ENCODE measurements around the gene PMAIP1.
"Not testable (repeated sequence)": the region's sequence is repeated elsewhere in the genome, so short reads cannot be mapped to it uniquely, and the experiment has no call there.

PMAIP1 gene

GRCh38 chr18:59899298-59900221, at the start of gene PMAIP1:
Gene PMAIP1, plus strand, starts transcription at chr18:59899996. Its CDS starts 182 bp downstream, at chr18:59900178.
- H3K27me3 ChIP-seq (ENCODE audit: control insufficient read depth, insufficient read depth, low read length), result no peaks in the 10 kb centered on the region

GRCh38 chr18:59851784-59852399, 47.9 kb upstream of the PMAIP1 start:
- H3K4me3 ChIP-seq (ENCODE audit: low read length), result no peak overlapping the region
- H3K9ac ChIP-seq (ENCODE audit: low read length), result no peak overlapping the region
- H3K27me3 ChIP-seq (ENCODE audit: control insufficient read depth, insufficient read depth, low read length), result no peaks in the 10 kb centered on the region
- H3K4me1 ChIP-seq (ENCODE audit: control insufficient read depth, insufficient read depth, low read length), result peaks cover 10% of the 10 kb centered on the region
- H3K9me3 ChIP-seq (ENCODE audit: control insufficient read depth, low read length), result no peaks in the 10 kb centered on the region
- H3K36me3 ChIP-seq (ENCODE audit: control insufficient read depth, insufficient read depth, low read length), result no peaks in the 10 kb centered on the region

More at GRCh38 chr18:59899298-59900221, at the start of gene PMAIP1:
- H3K36me3 ChIP-seq (ENCODE audit: control insufficient read depth, insufficient read depth, low read length), result no peaks in the 10 kb centered on the region
- H3K9ac ChIP-seq (ENCODE audit: low read length), result peak within 1 kb of the TSS; percentile 87
- H3K4me3 ChIP-seq (ENCODE audit: low read length), result peak within 1 kb of the TSS; percentile 38
- H3K9me3 ChIP-seq (ENCODE audit: control insufficient read depth, low read length), result no peaks in the 10 kb centered on the region
- peaks cover 5% of the 10 kb centered on the region for H3K4me1 ChIP-seq (ENCODE audit: control insufficient read depth, insufficient read depth, low read length)

DNA sequence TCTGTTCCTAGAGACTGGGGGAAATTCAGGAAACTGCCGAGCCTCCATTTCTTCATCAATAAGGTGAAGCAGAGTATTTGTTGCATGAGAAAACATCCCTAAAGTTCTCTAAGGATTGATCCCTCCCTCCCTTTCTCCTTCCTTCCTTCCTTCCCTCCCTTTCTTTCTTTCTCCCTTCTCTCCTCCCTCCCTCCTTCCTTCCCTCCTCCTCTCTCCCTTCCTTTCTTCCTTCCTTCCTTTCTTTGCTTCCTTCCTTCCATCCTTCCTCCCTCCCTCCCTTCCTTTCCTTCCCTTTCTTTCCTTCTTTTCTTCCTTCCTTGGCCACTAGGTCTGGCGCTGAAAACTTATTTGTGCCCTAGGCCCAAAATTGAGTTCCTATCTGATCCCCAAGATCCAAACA, 47.2 kb upstream of the PMAIP1 start:
- H3K9ac ChIP-seq (ENCODE audit: low read length), result no peak overlapping the region
- H3K4me1 ChIP-seq (ENCODE audit: control insufficient read depth, insufficient read depth, low read length), result peaks cover 4% of the 10 kb centered on the region
- no peaks in the 10 kb centered on the region for H3K9me3 ChIP-seq (ENCODE audit: control insufficient read depth, low read length)
- H3K27me3 ChIP-seq (ENCODE audit: control insufficient read depth, insufficient read depth, low read length), result no peaks in the 10 kb centered on the region
- H3K36me3 ChIP-seq (ENCODE audit: control insufficient read depth, insufficient read depth, low read length), result no peaks in the 10 kb centered on the region
- H3K4me3 ChIP-seq (ENCODE audit: low read length), result no peak overlapping the region

DNA sequence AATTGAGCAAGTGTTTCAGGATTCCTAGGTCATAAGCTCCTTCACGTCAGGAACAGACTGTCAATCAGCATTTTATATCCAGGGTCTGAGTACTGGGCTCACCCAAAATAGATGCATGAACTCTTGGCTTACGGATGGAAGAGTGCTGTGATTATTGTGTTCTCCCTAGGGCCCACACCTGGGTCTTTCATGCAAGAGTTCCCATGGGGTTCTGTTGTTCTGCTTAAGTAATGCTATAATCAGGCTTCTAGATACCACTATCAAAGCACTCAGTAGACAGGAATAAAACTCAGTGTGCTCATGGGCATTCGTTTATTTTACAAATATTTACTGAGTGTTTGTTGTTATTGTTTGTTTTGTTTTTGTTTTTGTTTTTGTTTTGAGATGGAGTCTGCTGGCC, 46.4 kb upstream of the PMAIP1 start:
- H3K9ac ChIP-seq (ENCODE audit: low read length), result no peak overlapping the region
- no peak overlapping the region for H3K4me3 ChIP-seq (ENCODE audit: low read length)
- H3K27me3 ChIP-seq (ENCODE audit: control insufficient read depth, insufficient read depth, low read length), result no peaks in the 10 kb centered on the region
- no peaks in the 10 kb centered on the region for H3K9me3 ChIP-seq (ENCODE audit: control insufficient read depth, low read length)
- no peaks in the 10 kb centered on the region for H3K4me1 ChIP-seq (ENCODE audit: control insufficient read depth, insufficient read depth, low read length)
- H3K36me3 ChIP-seq (ENCODE audit: control insufficient read depth, insufficient read depth, low read length), result no peaks in the 10 kb centered on the region

DNA sequence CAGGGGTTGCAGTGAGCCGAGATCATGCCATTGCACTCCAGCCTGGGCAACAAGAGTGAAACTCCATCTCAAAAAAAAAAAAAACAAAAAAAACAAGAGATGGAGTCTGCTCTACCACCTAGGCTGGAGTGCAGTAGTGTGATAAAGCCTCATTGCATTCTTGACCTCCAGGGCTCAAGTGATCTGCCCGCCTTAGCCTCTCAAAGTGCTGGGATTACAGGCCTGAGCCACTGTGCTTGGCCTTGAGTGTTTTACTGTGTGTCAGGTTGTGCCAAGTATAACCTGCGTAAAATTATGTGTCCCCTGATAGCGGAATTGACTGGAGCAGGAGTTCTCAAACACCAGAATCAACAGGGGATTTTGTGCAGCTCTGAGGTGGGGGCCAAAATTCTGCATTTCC, 45.8 kb upstream of the PMAIP1 start:
- H3K4me3 ChIP-seq (ENCODE audit: low read length); H3K4me1 ChIP-seq (ENCODE audit: control insufficient read depth, insufficient read depth, low read length); H3K27me3 ChIP-seq (ENCODE audit: control insufficient read depth, insufficient read depth, low read length); H3K9ac ChIP-seq (ENCODE audit: low read length); H3K36me3 ChIP-seq (ENCODE audit: control insufficient read depth, insufficient read depth, low read length); H3K9me3 ChIP-seq (ENCODE audit: control insufficient read depth, low read length): not testable (repeated sequence)

DNA sequence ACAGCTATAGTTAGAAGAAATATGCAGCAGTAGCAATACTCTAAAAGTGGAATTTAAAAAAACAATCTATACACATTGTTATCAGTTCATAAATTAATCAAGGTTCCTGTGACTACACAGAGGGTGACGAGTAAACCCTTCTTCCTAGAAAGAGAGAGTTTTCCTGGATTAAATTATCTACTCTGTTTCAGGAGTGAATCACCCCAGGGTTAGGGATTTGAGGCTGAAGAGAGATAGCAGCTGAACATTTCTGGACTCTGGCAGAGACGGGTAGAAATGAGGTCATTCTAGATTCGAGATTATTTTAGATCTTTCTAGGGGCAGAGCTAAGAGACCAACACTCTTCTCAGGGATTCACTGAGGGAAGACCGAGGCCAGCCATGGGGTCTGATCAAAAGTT, 38.8 kb upstream of the PMAIP1 start:
- no peaks in the 10 kb centered on the region for H3K27me3 ChIP-seq (ENCODE audit: control insufficient read depth, insufficient read depth, low read length)
- H3K9ac ChIP-seq (ENCODE audit: low read length), result no peak overlapping the region
- no peaks in the 10 kb centered on the region for H3K9me3 ChIP-seq (ENCODE audit: control insufficient read depth, low read length)
- no peaks in the 10 kb centered on the region for H3K36me3 ChIP-seq (ENCODE audit: control insufficient read depth, insufficient read depth, low read length)
- H3K4me1 ChIP-seq (ENCODE audit: control insufficient read depth, insufficient read depth, low read length), result peaks cover 29% of the 10 kb centered on the region
- no peak overlapping the region for H3K4me3 ChIP-seq (ENCODE audit: low read length)

DNA sequence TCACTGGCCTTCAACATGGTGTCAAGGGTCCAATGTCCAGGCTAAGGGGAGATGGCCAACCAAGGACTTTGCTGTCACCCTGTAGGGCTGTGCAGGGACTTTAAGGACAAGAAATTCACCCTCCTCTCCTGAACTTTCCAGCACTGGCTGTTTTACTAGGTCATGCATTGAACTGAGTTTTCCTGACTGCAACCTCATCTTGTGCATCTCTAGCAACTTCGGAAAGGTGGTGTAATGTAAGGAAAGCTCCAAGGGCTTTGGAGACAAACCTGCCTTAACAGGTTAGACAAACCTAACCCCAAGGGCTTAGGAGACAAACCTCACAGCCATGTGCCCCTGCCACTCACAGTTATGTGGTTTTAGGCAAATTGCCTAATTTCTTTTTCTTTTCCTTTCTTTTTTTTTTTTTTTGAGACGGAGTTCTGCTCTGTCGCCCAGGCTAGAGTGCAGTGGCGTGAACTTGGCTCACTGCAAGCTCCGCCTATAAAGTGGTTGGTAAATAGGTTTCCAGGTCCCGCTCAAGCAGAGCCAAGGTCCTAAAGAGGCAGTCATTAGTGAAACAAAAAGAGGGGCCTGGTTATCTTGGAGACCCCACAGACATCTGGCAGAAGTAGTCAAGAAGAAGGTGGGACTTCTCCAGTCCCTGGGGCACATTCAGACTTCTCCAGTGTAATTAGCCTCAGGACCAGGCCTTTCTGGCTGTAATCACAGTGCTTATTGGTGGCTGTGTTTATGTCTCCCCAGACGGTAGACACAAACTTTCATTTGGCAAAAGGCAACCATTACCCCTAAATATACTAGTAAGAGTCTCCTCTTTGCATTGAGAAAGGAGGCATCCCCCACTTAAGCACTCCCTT, 37.6 kb upstream of the PMAIP1 start:
- Histone ChIP-seq H3K36me3 (ENCODE audit: control insufficient read depth, insufficient read depth, low read length) (no peaks in the 10 kb centered on the region), H3K4me1 (ENCODE audit: control insufficient read depth, insufficient read depth, low read length) (peaks cover 29% of the 10 kb centered on the region), H3K9ac (ENCODE audit: low read length) (no peak overlapping the region), H3K27me3 (ENCODE audit: control insufficient read depth, insufficient read depth, low read length) (no peaks in the 10 kb centered on the region), H3K9me3 (ENCODE audit: control insufficient read depth, low read length) (no peaks in the 10 kb centered on the region), H3K4me3 (ENCODE audit: low read length) (no peak overlapping the region)

DNA sequence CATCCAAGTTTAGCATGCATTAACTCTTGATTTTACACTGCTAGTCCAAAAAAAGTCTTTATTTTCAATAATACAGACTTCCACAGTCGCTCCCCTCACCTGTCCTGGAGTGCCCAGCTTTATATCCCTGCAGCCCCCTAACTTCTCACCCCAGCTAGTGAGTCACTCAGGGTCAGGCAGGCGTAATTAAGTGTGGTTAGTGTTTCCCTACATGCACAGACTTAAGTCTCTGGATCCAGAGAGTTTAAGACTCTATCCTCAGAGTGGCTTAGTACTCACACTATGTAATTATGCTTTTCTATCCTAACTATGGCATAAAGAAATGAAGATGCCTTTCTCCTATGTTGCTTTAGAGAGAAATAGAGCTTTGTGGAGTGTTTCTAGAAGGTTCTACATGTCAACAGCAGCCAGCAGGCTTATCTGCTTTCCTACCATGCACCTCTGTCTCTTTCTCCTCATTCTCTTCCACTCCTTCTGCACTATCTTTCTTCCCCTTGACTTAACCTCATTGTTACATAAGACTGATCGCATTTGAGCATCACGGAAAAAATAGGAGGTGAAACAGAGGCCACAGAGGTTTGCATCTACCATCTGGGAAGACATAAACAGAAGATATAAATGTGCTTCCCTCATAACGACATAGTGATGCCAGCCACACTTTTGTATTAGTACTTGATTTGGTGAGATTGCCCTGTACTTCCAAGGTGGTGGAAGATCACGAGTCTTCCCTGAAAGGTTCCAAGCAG, 34.4 kb upstream of the PMAIP1 start:
- peaks cover 29% of the 10 kb centered on the region for H3K4me1 ChIP-seq (ENCODE audit: control insufficient read depth, insufficient read depth, low read length)
- no peak overlapping the region for H3K9ac ChIP-seq (ENCODE audit: low read length)
- H3K36me3 ChIP-seq (ENCODE audit: control insufficient read depth, insufficient read depth, low read length), result no peaks in the 10 kb centered on the region
- no peaks in the 10 kb centered on the region for H3K9me3 ChIP-seq (ENCODE audit: control insufficient read depth, low read length)
- H3K27me3 ChIP-seq (ENCODE audit: control insufficient read depth, insufficient read depth, low read length), result no peaks in the 10 kb centered on the region
- no peak overlapping the region for H3K4me3 ChIP-seq (ENCODE audit: low read length)

DNA sequence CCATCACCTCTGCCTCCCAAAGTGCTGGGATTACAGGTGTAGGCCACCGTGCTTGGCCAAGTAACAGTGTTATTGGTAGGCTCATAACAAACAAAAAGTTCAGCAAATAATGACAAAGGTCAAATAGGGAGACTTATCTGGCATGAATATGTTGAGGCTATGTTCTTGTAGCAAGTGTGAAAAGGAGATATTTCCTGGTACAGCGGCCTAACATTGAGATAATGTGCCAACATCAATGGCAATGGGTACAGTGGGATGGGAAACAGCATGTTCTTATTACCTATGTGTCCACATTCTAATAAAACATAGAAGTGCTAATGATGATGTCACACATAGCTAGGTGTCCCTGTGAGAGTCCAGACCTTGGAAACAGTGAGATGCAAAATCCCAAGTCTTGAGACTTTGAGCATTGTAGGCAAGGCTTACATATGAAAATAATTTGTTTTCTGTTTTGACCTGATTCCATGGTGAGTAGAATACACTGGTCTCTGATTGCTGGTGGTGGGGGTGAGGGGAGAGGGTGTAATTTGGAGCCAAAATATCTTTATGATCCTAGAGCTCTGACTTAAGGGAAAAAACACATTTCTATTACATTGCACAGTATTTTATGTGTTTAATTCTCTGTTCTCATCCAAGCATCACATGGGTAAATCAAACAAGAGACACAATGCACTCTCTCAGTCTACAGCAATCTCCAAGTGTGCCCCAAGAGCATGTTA, 33.1 kb upstream of the PMAIP1 start:
- H3K4me3 ChIP-seq (ENCODE audit: low read length), result no peak overlapping the region
- H3K9me3 ChIP-seq (ENCODE audit: control insufficient read depth, low read length), result no peaks in the 10 kb centered on the region

GRCh38 chr18:59867337-59868104, 32.3 kb upstream of the PMAIP1 start:
- Histone ChIP-seq H3K4me3 (ENCODE audit: low read length) (no peak overlapping the region), H3K9me3 (ENCODE audit: control insufficient read depth, low read length) (no peaks in the 10 kb centered on the region), H3K9ac (ENCODE audit: low read length) (no peak overlapping the region), H3K27me3 (ENCODE audit: control insufficient read depth, insufficient read depth, low read length) (peaks cover 1% of the 10 kb centered on the region), H3K4me1 (ENCODE audit: control insufficient read depth, insufficient read depth, low read length) (peaks cover 15% of the 10 kb centered on the region), H3K36me3 (ENCODE audit: control insufficient read depth, insufficient read depth, low read length) (no peaks in the 10 kb centered on the region)

More for the DNA sequence above, 33.1 kb upstream of the PMAIP1 start:
- H3K4me1 ChIP-seq (ENCODE audit: control insufficient read depth, insufficient read depth, low read length), result peaks cover 23% of the 10 kb centered on the region
- H3K36me3 ChIP-seq (ENCODE audit: control insufficient read depth, insufficient read depth, low read length), result no peaks in the 10 kb centered on the region
- H3K27me3 ChIP-seq (ENCODE audit: control insufficient read depth, insufficient read depth, low read length), result no peaks in the 10 kb centered on the region
- no peak overlapping the region for H3K9ac ChIP-seq (ENCODE audit: low read length)

Data from mucosa of stomach (tissue), 1 donor.